HG02884 (cell line): ENCODE results near the gene SATB2.

Source experiments
- ATAC-seq: cut with Tn5 transposase; IDR thresholded peaks from one replicate; pipeline ENCODE4 v1.9.1; 2021; ENCODE audit warnings: mild to moderate bottlenecking, moderate library complexity; ENCODE audit not compliant: unreplicated experiment

SATB2 gene

DNA sequence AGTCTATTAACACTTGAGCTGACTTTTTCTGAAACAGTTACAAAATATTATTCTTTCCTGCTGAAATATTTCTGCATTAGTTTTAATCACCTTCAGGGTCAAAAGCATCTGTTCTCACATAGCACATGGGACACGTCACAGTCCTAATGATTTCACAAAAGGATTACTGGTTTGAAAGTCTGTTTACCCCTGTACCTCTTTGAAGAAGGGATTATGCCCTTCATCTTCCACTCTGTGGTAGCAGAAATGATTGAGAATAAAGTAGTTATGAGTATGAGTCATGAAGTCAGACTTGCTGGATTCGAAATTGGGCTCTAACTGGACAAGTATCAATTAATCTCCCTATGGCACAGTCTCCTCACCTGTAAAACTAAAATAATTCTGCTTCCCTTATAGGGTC is 121.2 kb downstream of the SATB2 start:
- no peak for ATAC-seq

DNA sequence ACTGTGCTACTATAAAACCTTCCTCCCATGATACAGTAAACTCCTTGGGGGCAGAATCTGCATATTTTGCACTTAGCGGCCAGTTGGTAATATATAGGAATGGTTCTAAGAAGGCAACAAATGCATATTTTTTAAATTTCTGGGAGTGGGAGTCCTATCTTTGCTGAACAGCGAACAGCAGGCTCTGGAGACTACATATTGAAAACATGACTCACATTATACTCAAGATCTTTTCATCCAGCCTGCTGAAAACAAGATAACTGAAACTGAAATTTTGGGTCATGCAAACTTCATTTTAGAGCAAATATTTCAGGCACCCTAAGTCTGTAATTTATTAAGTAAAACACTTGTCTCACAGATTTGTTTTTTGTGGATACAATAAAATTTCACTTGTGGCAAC is 122.2 kb downstream of the SATB2 start:
- ATAC-seq, result no peak

DNA sequence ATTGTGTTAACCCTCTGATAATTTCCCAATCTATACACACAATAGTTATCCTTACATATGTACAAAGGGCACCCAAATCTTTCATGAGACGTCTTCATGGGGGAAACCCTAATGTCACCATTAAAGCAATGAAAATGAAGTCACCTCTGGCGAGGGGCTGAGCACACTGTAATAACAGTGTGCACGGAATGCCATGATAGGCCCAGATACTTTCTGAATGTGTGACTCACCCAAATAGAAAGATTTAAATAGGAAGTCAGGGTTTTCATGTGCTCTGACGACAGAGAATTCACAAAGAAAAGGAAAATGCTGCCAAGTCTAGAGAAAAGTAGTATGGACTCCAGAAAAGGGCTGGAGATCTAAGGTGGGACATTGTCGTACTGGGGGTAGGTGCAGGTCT is 128.3 kb downstream of the SATB2 start:
- ATAC-seq, result no peak

DNA sequence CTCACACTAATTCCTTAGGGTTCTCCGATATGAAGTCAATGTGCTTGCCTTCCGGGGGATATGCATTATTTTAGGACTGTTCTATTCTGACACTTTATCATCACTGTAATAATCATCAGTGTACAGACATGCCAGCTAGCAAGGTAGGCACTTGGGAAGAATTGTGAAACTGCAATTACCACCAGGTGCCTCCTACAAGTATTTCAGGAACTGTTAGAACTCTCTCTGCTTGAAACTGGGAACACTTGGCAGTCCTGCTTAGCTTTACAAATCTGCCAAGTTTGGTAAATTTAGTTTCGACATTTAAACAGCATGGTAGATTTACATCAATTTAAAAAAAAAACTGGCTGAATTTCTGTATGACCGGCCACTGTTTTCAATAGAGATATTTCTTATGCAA is 128.7 kb downstream of the SATB2 start:
- ATAC-seq, result no peak

DNA sequence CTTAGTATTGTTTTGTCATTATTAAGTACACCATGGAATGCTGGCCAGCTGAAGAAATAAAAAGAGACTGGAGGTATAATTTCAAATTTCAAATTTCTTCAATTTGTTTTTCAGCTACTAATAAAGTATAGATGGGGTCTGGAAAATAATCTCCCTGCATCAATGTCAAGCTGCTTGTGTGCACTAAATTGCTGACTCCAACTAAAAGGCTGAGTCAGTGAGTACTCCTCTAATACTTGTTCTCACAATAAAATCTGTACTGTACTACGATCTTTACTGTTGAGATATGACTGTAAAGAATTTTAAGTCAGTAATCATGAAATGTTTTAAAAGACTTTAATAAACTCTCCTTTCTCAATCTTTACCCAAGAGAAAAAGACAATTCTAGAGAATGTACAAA is 131.9 kb downstream of the SATB2 start:
- ATAC-seq, result no peak

DNA sequence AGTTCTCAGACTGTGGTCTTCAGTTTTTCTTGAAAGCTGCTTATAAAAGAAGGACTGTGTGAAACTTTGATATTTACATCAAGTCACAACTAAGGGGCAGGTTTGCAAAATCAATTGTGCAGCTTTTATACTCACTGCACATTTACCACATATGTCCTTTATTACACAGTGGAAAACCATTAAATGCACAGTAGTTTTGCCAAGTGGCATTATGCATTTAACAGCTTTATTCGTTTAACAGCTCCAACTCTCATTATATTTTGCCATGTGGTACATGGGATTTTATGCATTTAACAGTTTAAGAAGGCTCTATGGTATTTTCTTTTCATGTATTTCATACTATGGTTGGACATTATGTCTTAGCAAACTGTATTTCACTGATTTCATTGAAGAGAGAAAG is 135.6 kb downstream of the SATB2 start:
- ATAC-seq, result no peak

DNA sequence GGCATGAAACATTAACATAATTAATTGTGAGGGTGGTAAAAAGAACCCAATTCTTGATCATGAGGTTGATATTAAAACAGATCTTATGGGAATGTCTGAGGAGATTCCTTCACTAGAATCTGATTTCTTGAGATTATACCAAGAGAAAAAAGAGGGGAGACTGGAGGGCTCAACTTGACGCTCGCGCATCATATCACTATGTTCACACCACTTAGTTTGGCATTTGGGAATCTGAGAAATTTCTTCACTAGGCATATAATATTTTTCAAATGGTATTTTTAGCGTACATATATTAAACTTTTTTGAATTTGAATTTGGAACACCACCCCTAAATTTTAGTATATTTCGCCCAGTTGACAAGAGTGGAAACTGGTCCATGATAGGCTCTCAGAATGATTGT is 140.1 kb downstream of the SATB2 start:
- ATAC-seq, result no peak

DNA sequence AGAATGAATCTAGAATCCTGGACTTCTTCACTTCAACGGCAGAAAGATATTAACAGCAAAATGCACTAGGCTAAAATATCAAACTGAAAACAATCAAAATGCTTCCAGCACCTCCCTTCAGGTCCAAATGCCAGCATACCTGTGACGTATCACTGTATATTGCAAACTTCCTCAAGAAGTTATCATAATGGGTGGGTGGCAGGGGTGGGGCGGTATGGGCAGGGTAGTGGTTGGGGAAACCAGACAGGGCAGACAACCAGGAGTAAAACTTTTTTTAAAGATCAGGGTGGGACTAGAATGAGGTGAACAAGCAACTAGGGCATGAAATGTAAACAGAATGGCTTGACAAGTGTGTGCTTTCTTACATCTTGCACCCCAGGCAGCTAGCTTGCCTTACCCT is 140.9 kb downstream of the SATB2 start:
- ATAC-seq, result no peak

DNA sequence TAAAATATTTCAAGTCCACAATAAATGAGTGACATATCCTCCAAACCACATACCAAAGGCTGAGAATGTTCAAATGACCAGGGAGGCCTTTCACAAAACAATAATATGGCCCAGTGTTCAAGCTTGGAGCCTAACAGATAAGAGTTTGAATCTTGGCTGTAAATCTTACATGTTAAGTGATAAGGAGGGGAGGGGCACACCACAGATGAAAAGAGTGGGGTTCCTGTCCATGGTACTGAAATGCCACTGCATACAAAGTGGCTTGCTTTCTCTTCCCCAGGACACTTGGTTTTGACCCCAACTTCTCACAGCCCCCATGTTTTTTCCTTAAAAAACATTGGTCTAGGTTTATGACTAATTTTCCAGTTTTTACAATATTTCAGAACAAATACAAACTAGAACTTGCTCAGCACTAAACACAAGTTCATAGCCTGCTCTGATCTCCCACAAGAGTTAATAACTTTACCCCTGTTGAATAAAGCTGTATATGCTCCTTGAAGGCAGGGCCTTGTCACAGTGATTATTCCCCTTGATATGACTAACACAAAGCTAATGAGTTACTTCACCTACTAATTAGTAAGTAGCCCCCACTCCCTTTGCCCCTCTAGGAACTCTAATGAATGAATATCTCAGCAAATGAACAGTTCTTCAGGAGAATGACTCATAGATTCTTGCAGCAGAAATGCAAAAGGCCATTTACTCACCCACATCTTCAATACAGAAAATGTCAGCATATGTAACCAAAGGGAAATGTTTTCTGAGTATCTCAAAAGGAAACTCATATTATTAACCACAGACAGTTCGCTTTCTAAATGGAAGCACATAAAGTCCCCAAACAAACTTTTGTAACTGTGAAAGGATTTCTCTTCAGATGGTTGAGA is 142.2 kb downstream of the SATB2 start:
- no peak for ATAC-seq

DNA sequence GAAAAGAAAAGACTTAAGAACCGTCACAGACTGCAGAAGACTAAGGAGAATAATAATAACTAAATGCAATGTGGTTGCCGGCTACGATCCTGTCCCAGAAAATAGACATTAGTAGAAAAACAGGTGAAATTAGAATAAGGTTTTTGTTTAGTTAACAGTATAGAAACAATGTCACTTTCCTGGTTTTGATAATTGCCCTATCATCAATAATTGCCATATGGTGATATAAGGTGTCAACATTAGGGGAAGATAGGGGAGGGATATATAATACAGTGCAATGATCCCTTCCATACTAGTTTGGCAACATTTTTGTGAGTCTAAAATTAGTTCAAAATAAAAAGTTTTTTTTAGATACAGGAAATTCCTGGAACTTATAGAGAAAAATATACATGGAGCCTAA is 144.8 kb downstream of the SATB2 start:
- ATAC-seq, result no peak

DNA sequence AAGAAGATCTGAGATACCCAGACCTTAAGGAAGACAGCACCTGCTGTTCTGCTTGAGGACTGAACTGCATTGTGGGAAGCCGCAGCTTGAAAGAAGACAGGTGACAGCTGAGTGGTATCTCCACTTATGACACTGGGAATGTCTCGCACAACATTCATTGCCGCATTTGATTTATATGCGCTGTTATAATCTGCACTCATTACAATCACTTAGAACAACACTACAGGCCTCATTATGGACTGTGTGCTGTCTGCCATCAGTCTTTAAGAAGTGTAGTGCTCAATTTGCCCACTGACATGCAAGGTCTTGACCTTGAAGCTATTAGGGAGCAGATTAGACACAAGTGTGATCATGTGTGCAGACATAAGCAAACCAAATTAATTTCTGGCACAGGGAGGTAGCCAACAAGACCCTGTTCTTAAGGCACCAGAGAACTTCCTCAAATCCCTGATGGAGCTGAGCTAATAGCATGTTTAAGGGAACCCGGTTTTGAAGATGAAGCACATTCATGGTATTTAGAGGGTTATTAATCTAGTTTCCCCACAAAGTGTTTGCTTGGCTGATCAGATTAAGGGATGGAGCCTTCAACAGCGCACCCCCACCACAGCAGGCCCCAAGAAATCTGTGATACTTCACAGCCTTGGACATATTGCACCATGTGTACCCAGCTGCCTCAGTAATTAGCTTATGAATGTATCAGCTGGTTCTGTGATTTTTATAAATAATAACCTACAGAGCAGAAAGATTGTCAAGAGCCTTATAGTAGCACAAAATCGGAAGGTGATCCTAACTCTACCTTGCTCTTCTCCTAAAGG is 146.8 kb downstream of the SATB2 start:
- ATAC-seq, result no peak

DNA sequence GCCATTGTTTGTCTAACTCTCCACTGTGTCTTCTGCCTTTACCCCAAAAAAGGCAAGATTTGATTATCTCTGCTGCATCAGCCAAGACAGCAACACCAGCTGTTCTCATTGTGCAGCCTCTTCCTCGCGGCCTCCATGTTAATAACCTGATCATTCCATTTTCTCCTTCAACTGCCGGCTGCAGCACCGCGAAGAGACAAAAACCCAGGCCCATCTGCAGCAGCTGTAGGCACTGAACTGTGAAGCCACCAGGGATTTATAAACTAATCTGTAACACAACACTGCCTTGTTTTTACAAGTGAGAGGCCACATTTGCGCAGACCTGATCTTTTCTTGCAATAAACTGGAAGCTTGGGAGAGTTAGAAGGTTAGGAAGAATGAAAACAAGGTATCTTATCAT is 147.8 kb downstream of the SATB2 start:
- ATAC-seq, result no peak

DNA sequence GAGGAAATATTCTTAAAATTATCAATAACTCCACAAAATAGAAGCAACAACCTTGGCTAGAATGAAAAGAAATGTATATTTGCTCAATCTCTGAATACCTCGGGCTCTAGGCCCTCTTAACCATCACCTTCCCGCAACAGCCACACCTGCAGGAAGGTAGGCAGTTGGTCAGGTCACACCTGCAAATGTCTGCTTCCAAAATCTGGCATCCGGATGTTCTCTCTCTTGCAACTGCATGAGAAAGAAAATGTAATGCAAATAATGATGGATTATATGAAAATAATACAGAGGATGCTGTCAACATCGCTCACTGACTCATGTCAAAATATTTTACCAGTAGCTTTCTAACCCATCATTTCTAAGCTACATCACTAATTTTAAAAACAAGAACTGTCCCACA is 148.3 kb downstream of the SATB2 start:
- no peak for ATAC-seq

DNA sequence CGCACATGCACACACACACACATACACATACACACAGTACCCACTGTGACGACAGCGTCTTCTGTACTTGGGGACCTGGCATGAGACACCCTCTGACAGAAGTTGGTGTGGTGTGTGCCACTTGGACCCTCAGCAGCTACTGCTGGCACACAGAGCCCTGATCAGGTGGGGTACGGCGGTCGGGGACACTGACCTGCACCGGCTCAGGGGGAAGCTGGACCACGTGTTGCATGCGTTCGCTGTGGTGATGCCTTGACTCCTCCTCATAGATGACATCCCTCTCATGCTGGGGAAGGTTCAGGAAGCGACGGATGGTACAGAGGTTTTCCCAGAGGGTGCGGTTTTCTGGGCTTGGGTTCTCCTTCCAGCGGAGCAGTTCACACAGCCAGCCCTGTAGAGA is 149.2 kb downstream of the SATB2 start:
- no peak for ATAC-seq

DNA sequence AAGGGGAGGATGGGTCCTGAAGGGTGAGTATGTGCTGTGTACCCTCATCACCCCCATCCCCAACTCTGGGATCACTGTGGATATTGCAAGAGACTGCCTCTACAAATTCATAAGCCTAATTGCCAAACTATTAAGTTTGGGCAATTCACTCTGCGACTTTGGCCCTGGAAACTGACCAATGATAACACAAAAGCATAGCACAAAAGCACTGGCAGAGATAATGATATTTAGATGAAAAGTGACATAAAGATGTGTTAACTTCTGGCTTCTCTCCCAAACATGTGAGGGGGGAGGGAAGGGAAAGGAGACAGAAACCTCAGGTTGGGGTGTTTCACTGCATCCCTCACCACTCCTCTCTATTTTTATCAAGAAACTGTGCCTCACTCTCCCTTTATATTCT is 150.3 kb downstream of the SATB2 start:
- no peak for ATAC-seq

DNA sequence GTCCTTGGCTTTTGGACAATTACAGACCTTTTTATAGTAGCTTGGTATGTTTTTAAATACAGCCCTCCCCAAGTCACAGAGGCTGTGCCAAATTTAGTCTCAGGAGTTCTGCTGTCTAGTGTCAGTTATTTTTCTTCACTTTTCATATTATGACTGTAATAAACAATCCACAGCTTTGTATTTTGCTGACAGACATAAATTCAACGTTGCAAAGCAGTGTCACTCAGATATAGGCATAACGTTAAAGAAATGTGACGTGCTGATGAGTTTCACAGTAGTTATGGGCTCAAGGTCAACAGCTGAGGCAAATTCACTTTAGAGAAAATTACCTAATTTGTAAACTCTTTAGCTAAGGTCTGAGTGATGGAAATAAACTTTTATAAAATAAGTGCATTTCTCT is 151.6 kb downstream of the SATB2 start:
- ATAC-seq, result no peak

DNA sequence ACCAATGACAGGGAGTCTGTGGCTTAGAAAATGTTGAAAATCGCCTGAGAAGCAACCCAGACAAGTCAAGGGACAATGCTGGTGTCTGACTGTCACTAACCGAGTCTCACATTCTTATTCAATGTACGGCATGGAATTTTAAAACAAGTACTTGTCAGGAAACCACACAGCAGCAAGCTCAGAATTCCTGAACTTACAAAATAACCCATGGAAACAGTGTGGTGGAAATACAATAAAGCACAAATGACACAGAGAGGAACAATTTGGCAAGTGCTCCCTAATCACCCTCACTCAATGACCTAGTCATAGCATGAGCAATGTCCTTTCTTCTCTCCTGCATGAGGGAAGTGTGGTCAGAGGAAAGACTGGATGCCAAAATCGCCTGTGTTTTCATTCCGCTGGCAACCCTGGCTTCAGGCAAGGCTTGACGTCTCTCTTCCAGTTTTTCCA is 154.0 kb downstream of the SATB2 start:
- no peak for ATAC-seq

DNA sequence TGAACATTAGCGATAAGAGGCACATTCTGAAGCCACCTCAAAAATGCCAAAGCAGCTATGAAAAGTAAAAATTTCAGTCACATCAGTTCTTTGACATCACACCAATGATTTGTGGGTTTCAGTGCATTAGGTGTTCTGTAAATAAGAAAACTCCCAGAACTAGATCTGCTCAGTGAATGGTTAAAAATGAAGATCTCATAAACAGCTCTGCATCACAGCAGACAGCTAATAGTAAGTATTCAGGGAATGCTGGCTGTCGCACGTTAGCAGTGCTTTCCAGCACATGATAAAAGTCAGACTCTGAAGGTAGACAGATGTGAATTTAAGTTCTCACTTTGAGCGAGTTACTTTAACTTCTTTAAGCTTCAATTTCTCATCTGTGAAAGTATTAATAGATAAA is 154.9 kb downstream of the SATB2 start:
- ATAC-seq, result no peak

DNA sequence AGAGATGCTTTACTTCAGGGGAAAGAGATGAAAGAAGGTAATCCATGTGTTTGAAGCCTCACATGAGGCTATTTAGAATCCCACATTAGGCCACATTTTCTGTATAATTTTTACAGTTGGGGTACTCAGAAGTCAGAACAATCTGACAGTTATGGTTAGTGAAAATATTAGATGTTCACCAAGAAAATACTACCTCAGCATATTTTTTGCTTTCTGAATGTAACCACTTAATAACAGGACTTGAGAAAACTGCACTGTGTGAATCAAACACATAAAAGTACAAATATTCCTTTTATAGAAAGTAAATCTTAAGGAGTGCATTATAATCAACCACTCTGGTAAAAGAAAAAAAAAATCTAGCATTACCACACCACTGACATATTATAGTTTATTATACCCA is 169.3 kb downstream of the SATB2 start:
- no peak for ATAC-seq

DNA sequence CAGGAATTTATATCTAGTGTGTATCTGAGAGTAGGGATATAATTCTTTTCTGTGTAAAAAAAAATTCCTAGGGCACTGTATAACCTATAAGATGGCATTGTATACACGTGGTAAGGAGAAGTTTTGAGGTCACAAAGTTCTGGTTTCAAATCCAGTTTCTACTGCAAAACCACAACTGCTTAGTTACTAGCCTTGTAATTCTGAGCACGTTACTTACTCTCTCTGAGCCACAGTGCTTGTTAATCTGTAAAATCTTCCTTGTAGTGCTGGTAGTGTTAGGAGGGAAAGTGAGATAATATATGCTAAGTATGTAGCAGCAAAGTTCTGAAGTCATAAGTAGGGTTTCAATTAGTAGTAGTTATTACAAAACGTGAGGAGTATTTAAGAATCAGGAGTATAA is 175.4 kb downstream of the SATB2 start:
- ATAC-seq, result no peak

DNA sequence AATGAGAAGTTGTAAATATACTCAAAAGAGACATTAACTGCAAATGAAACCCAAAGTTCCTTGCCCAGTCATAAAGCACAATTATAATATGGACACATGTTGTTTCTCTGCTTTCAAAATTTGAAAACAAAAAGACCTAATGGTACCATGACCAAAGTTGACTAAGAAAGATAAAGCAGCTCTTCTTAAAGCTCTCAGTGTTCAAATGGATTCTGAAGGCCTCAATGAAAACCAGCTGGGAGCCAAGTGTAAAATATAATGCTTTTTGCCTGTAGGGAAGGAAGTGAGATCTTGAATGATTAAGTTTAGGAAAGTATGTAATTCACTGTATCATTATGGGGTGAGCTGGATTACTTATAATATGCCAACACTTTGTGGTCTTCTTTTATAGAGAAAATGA is 178.6 kb downstream of the SATB2 start:
- ATAC-seq, result no peak

DNA sequence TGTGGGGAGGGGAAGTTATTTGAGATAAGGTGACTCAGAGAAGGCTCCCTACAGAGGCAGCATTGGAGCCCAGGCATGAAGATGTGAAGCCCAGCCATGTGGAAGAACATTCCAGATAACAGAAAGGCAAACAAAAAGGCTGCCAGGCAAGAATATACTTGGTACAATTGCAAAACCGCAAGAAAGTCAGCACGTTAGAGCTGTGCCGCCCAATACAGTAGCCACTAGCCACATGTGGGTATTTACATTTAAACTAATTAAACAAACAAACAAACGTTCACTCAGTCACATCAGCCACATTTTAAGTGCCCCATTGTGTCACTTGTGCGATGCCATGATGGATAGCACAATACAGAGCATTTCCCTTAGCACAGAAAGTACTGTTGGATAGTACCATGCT is 179.6 kb downstream of the SATB2 start:
- no peak for ATAC-seq
